ENCODE data around the gene GINS1. TPM values are rescaled to one million over a fixed set of nuclear protein-coding genes. Genes with fewer than 3 reads are reported as not detected.
"Not testable (repeated sequence)": the region's sequence is repeated elsewhere in the genome, so short reads cannot be mapped to it uniquely, and the experiment has no call there.

Gene GINS1
- total and polyA plus RNA-seq, 8 donors: 1.0 to 9.4 (median 2.8) TPM; not detected in 1

DNA sequence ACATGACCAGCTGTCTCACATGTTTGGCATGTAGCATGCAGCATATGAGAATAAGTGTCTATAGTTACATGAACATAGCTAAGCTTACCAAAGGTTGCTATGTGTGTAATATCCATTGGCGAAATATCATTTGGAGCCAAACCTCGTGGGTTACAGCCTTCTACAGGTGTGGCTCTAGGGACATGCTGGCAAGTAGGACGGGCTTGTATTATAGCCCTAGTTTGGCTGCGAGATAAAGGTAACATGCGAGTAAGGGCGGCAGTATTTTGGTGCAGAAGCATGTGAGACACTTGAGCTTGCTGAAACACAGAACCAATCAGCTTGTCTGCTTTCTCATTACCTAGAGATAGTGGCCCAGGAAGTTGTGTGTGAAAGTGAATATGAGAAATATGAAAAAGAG is 10.4 kb upstream of the GINS1 start:
- no peak overlapping the region for H3K4me3 ChIP-seq
- intact Hi-C loops (cut with DNase I; ENCODE audit: low total_unique reads): loop anchor here (5.0 kb wide), 1 partner anchor 100 kb away; no protein-coding TSS in a partner anchor

DNA sequence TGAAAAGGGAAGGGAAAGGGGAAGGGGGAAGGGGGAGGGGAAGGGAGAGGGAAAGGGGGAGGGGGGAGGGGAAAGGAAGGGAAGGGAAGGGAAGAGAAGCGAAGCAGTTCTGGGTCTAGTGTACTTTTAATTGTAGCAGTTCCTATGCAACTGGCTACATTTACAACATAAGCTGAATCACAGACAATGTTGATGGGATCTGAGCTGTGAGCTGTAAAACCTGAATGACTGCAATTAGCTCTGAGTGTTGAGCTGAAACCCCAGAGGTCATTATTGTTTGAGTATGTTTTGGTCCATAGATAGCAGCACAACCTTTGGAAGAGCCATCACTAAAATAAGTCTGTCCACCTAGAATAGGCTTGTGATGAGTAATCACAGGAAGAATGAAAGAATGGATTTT is 9.7 kb upstream of the GINS1 start:
- intact Hi-C loops (cut with DNase I; ENCODE audit: low total_unique reads): loop anchor here (5.0 kb wide), 1 partner anchor 101 kb away; no protein-coding TSS in a partner anchor
- H3K4me3 ChIP-seq: no peak overlapping the region
- DNase-seq: peak in 1 of 2 donors; percentile 64

More for the DNA sequence above, 10.4 kb upstream of the GINS1 start:
- Histone ChIP-seq H3K4me1 (peaks cover 0 to 18% (median 0%) of the 10 kb centered on the region in 4 donors), H3K9me3 (peaks cover 0 to 7% (median 3%) of the 10 kb centered on the region in 4 donors), H3K27ac (no peak overlapping the region), H3K27me3 (peaks cover 0 to 3% (median 0%) of the 10 kb centered on the region in 3 donors), H3K36me3 (no peaks in the 10 kb centered on the region)
- TF ChIP-seq POLR2A (IDR thresholded peaks at IDR 0.05): no peak
- TF ChIP-seq, protein P1, sequence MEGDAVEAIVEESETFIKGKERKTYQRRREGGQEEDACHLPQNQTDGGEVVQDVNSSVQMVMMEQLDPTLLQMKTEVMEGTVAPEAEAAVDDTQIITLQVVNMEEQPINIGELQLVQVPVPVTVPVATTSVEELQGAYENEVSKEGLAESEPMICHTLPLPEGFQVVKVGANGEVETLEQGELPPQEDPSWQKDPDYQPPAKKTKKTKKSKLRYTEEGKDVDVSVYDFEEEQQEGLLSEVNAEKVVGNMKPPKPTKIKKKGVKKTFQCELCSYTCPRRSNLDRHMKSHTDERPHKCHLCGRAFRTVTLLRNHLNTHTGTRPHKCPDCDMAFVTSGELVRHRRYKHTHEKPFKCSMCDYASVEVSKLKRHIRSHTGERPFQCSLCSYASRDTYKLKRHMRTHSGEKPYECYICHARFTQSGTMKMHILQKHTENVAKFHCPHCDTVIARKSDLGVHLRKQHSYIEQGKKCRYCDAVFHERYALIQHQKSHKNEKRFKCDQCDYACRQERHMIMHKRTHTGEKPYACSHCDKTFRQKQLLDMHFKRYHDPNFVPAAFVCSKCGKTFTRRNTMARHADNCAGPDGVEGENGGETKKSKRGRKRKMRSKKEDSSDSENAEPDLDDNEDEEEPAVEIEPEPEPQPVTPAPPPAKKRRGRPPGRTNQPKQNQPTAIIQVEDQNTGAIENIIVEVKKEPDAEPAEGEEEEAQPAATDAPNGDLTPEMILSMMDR (IDR thresholded peaks at IDR 0.05): no peak
- no peak for TF ChIP-seq EP300 (IDR thresholded peaks at IDR 0.05)
- TF ChIP-seq POLR2AphosphoS5 (IDR thresholded peaks at IDR 0.05): no peak
- 51 to 70% (median 60%) methylated on average over 6 of the region's 6 CpGs for WGBS, 5 donors
- DNase-seq: no peak

DNA sequence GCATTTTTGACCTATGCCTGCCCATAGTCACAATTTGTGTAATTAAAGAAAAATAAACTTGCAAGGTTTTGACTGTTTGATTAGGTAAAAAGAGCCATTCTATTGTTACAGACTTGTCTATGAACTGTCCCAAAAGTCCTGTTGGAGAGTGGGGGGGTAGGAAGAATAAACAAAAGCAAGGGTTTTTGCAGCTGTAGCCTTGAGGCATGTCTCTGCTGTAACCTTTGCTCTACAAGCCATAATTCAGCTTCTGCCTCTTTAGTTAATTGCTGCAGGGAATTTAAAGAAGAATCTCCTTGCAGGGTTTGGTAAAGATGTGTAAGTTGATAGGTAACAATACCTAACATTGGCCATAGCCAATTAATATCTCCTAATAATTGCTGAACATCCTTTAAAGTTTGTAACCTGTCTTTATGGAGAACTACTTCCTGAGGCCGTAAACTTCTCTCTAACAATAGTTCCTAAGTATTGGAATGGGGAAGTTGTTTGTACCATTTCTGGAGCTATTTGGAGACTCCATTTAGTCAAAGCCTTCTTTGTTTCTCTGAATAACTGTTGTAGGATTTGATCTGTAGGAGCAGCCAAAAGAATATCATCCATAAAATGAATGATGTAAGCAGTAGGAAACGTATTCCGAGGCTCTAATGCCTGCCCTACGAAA is 9.0 kb upstream of the GINS1 start:
- intact Hi-C loops (cut with DNase I; ENCODE audit: low total_unique reads): loop anchor here (5.0 kb wide), 1 partner anchor 101 kb away; no protein-coding TSS in a partner anchor

More for the DNA sequence above, 9.7 kb upstream of the GINS1 start:
- Histone ChIP-seq H3K36me3 (no peaks in the 10 kb centered on the region), H3K27me3 (peaks cover 0 to 3% (median 0%) of the 10 kb centered on the region in 3 donors), H3K9me3 (peaks cover 5 to 14% (median 10%) of the 10 kb centered on the region in 4 donors), H3K4me1 (peaks cover 0 to 18% (median 0%) of the 10 kb centered on the region in 4 donors), H3K27ac (no peak overlapping the region)
- WGBS, 5 donors: 31 to 64% (median 46%) methylated on average over 1 of the region's 1 CpG
- TF ChIP-seq, protein P1 (IDR thresholded peaks at IDR 0.05): no peak
- TF ChIP-seq POLR2AphosphoS5 (IDR thresholded peaks at IDR 0.05) (no peak), EP300 (IDR thresholded peaks at IDR 0.05) (no peak), POLR2A (IDR thresholded peaks at IDR 0.05) (no peak)

DNA sequence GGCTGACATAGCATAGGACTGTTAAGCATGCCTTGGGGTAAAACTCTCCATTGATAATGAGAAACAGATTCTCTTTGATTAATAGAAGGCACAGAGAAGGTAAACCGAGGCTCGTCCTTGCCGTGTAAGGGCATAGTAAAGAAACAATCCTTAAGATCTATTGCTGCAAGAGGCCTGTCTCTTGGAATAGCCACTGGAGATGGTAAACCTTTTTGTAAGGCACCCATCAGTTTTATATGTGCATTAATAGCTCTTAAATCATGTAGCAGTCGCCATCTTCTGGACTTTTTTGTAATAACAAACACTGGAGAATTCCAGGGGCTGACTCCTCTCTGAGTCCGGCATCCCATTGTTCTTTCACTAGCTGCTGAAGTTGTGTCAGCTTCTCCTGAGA is 8.4 kb upstream of the GINS1 start:
- Histone ChIP-seq H3K36me3 (no peaks in the 10 kb centered on the region), H3K27ac (no peak overlapping the region), H3K4me1 (peaks cover 0 to 18% (median 0%) of the 10 kb centered on the region in 4 donors), H3K27me3 (peaks cover 0 to 3% (median 0%) of the 10 kb centered on the region in 3 donors), H3K4me3 (no peak overlapping the region), H3K9me3 (peaks cover 14 to 26% (median 19%) of the 10 kb centered on the region in 4 donors)
- TF ChIP-seq, protein P1 (IDR thresholded peaks at IDR 0.05): peak in 4 of 7 experiments; percentile 34 to 62 (median 46)
- no peak for TF ChIP-seq POLR2A (IDR thresholded peaks at IDR 0.05)
- intact Hi-C loops (cut with DNase I; ENCODE audit: low total_unique reads): loop anchor here (5.0 kb wide), 1 partner anchor 102 kb away; no protein-coding TSS in a partner anchor
- WGBS, 5 donors: 15 to 19% (median 17%) methylated on average over 5 of the region's 5 CpGs
- peak; percentile 45 to 83 for DNase-seq

More for the DNA sequence above, 9.0 kb upstream of the GINS1 start:
- peaks cover 0 to 18% (median 0%) of the 10 kb centered on the region in 4 donors for H3K4me1 ChIP-seq
- peaks cover 12 to 21% (median 17%) of the 10 kb centered on the region in 4 donors for H3K9me3 ChIP-seq
- TF ChIP-seq EP300 (IDR thresholded peaks at IDR 0.05): no peak
- no peak for TF ChIP-seq POLR2A (IDR thresholded peaks at IDR 0.05)
- TF ChIP-seq POLR2AphosphoS5 (IDR thresholded peaks at IDR 0.05): no peak
- TF ChIP-seq, protein P1 (IDR thresholded peaks at IDR 0.05): no peak
- H3K27ac ChIP-seq: no peak overlapping the region
- no peaks in the 10 kb centered on the region for H3K36me3 ChIP-seq
- H3K4me3 ChIP-seq: no peak overlapping the region
- peaks cover 0 to 3% (median 0%) of the 10 kb centered on the region in 3 donors for H3K27me3 ChIP-seq
- WGBS, 5 donors: 37 to 53% (median 49%) methylated on average over 4 of the region's 4 CpGs
- no peak for DNase-seq

DNA sequence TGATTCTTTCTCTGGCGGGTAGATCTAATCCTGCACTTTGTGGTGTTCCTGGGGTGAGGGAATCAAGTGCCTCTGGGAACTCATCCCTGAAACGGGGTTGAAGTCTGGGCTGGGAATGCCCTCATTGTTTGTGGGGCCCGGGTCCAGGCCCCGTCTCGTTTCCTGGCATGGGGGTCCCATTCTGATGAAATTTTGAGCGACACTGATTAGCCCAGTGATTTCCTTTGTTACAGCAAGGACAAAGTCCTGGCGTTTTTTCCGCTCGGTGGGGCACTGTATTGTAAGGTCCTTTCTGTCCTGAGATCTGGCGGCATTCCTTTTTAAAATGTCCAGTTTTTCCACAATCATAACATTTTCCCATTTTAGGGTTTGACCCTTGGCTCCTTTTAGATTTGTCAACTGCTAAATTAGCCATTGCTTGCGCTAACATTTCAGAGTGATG is 7.2 kb upstream of the GINS1 start:
- WGBS, 5 donors: 56 to 77% (median 64%) methylated on average over 11 of the region's 11 CpGs
- peaks cover 14 to 33% (median 20%) of the 10 kb centered on the region in 4 donors for H3K9me3 ChIP-seq
- intact Hi-C loops (cut with DNase I; ENCODE audit: low total_unique reads); H3K27ac ChIP-seq; H3K27me3 ChIP-seq; DNase-seq; H3K36me3 ChIP-seq; H3K4me3 ChIP-seq: not testable (repeated sequence)
- peaks cover 0 to 18% (median 0%) of the 10 kb centered on the region in 4 donors for H3K4me1 ChIP-seq

All from stomach (tissue), 9 donors.